Epidermal melanocyte (primary cell): ENCODE measurements around the gene B4GALNT4.
"Not testable (repeated sequence)": the region's sequence is repeated elsewhere in the genome, so short reads cannot be mapped to it uniquely, and the experiment has no call there.

ENCODE experiments used
- DNase-seq: peaks from one replicate; pipeline ENCODE4 v3.0.0; 2011; ENCODE audit warnings: low spot score; ENCODE audit not compliant: insufficient read length

The B4GALNT4 gene

GRCh38 chr11:418343-419247, 49.3 kb downstream of the B4GALNT4 start:
- no peak for DNase-seq

- DNase-seq = no peak
Measured at GRCh38 chr11:419248-420005, 50.1 kb downstream of the B4GALNT4 start.

- DNase-seq = no peak
Measured at GRCh38 chr11:420054-420910, 51.0 kb downstream of the B4GALNT4 start.

- no peak for DNase-seq
Measured at GRCh38 chr11:420911-421321, 51.6 kb downstream of the B4GALNT4 start.

GRCh38 chr11:422249-422656, 53.0 kb downstream of the B4GALNT4 start:
- DNase-seq = no peak

- no peak for DNase-seq
Measured at GRCh38 chr11:424232-424631, 54.9 kb downstream of the B4GALNT4 start.

GRCh38 chr11:424766-425165, 55.5 kb downstream of the B4GALNT4 start:
- DNase-seq = not testable (repeated sequence)

- DNase-seq = no peak
Measured at GRCh38 chr11:425301-425700, 56.0 kb downstream of the B4GALNT4 start.

GRCh38 chr11:426851-427250, 57.6 kb downstream of the B4GALNT4 start:
- DNase-seq = no peak

- DNase-seq = no peak
Measured at GRCh38 chr11:428295-428694, 59.0 kb downstream of the B4GALNT4 start.

- no peak for DNase-seq
Measured at GRCh38 chr11:429391-429790, 60.1 kb downstream of the B4GALNT4 start.

- no peak for DNase-seq
Measured at GRCh38 chr11:429931-430456, 60.7 kb downstream of the B4GALNT4 start.
